ENCODE results near the gene SMAD6.

The SMAD6 gene

GRCh38 chr15:66760968-66761725 lies 59.1 kb downstream of the SMAD6 start:
- no peak for DNase-seq

- DNase-seq = no peak
These were observed 59.9 kb downstream of the SMAD6 start for GRCh38 chr15:66761726-66762595.

GRCh38 chr15:66763186-66764071 lies 61.4 kb downstream of the SMAD6 start:
- DNase-seq = no peak

GRCh38 chr15:66764072-66764786 lies 62.2 kb downstream of the SMAD6 start:
- no peak for DNase-seq

- DNase-seq = no peak
These were observed 63.6 kb downstream of the SMAD6 start for GRCh38 chr15:66765478-66766281.

GRCh38 chr15:66766282-66767230 lies 64.5 kb downstream of the SMAD6 start:
- DNase-seq = no peak

- DNase-seq = no peak
These were observed 65.2 kb downstream of the SMAD6 start for GRCh38 chr15:66767240-66767659.

GRCh38 chr15:66768987-66769386 lies 67.0 kb downstream of the SMAD6 start:
- DNase-seq = no peak

GRCh38 chr15:66770518-66771350 lies 68.7 kb downstream of the SMAD6 start:
- no peak for DNase-seq

- DNase-seq = no peak
These were observed 69.3 kb downstream of the SMAD6 start for GRCh38 chr15:66771351-66771650.

GRCh38 chr15:66772604-66773128 lies 70.6 kb downstream of the SMAD6 start:
- DNase-seq = no peak

GRCh38 chr15:66773129-66773873 lies 71.3 kb downstream of the SMAD6 start:
- DNase-seq = no peak

- peak; percentile 38 for DNase-seq
These were observed 72.2 kb downstream of the SMAD6 start for GRCh38 chr15:66774001-66774814.

GRCh38 chr15:66775127-66776105 lies 73.4 kb downstream of the SMAD6 start:
- no peak for DNase-seq

GRCh38 chr15:66777054-66777453 lies 75.0 kb downstream of the SMAD6 start:
- no peak for DNase-seq

GRCh38 chr15:66777596-66778313 lies 75.7 kb downstream of the SMAD6 start:
- no peak for DNase-seq
